HEK293 (cell line): ENCODE data around the gene EARS2.
A peak's percentile ranks its signal among the peaks of the same experiment; 100 is the strongest.

Source experiments
- CTCF ChIA-PET: fragments of 350-600 bp; formaldehyde crosslinking; extraction: SDS; loops from one replicate; lab custom pipeline; 2021; ENCODE audit warnings: antibody characterized with exemption; lab: Yijun Ruan, JAX
- POLR2A ChIA-PET: fragments of 300-600 bp; formaldehyde crosslinking; extraction: SDS; loops from one replicate; lab custom pipeline; 2020; ENCODE audit warnings: antibody characterized with exemption, inconsistent platforms; lab: Yijun Ruan, JAX
- H3K27ac ChIP-seq: fragments of 200-500 bp; sonication (Bioruptor generic); 2 replicates; pipeline ENCODE4 v1.5.1; 2014; ENCODE audit warnings: low read depth, low read length, control low read depth, inconsistent platforms; ENCODE audit errors: extremely low read depth
- H3K36me3 ChIP-seq, 2 experiments: fragments of 200-500 bp in 1 of 2; sonication (Bioruptor generic) in 1 of 2; 1 replicate in 1 of 2; 2 replicates in 1 of 2; pipeline ENCODE4 v1.5.1; 2014 to 2017; ENCODE audit warnings: inconsistent platforms in 2 of 2, low read length in 2 of 2; ENCODE audit not compliant: control insufficient read depth in 2 of 2, insufficient read depth in 1 of 2
- H3K4me1 ChIP-seq: fragments of 200-500 bp; sonication (Bioruptor generic); 2 replicates; pipeline ENCODE4 v1.5.1; 2014; ENCODE audit warnings: mild to moderate bottlenecking, low read length, inconsistent platforms; ENCODE audit not compliant: control insufficient read depth, insufficient read depth
- H3K4me3 ChIP-seq: 2 replicates; pipeline ENCODE4 v1.5.1; 2011; ENCODE audit warnings: low read depth, mild to moderate bottlenecking, control low read depth, low read length, moderate library complexity
- H3K9me3 ChIP-seq: fragments of 200-500 bp; sonication (Bioruptor generic); 2 replicates; pipeline ENCODE4 v1.5.1; 2014; ENCODE audit warnings: low read depth, low read length, inconsistent platforms; ENCODE audit not compliant: control insufficient read depth, insufficient read depth
- MZF1 ChIP-seq: fragments of 450-650 bp; formaldehyde crosslinking; IDR thresholded peaks from 2 replicates; pipeline ENCODE4 v1.5.1; 2017; ENCODE audit warnings: missing biosample characterization, missing genetic modification characterization, borderline replicate concordance
- PRDM2 ChIP-seq: fragments of 450-650 bp; formaldehyde crosslinking; IDR thresholded peaks from 2 replicates; pipeline ENCODE4 v1.5.1; 2016; ENCODE audit warnings: missing biosample characterization, missing genetic modification characterization, borderline replicate concordance
- SCRT1 ChIP-seq: fragments of 450-650 bp; formaldehyde crosslinking; IDR thresholded peaks from 2 replicates; pipeline ENCODE4 v1.5.1; 2016; ENCODE audit warnings: missing biosample characterization, missing genetic modification characterization, borderline replicate concordance
- SCRT2 ChIP-seq: fragments of 450-650 bp; formaldehyde crosslinking; IDR thresholded peaks from 2 replicates; pipeline ENCODE4 v1.5.1; 2016; ENCODE audit warnings: missing biosample characterization, missing genetic modification characterization
- ZBTB17 ChIP-seq: fragments of 450-650 bp; formaldehyde crosslinking; IDR thresholded peaks from 2 replicates; pipeline ENCODE4 v1.5.1; 2016; ENCODE audit warnings: missing biosample characterization, missing genetic modification characterization
- ZNF169 ChIP-seq: fragments of 450-650 bp; formaldehyde crosslinking; IDR thresholded peaks from 2 replicates; pipeline ENCODE4 v1.5.1; 2016; ENCODE audit warnings: missing biosample characterization, missing genetic modification characterization
- ZNF202 ChIP-seq: fragments of 450-650 bp; formaldehyde crosslinking; IDR thresholded peaks from 2 replicates; pipeline ENCODE4 v1.5.1; 2016; ENCODE audit warnings: missing biosample characterization, missing genetic modification characterization, borderline replicate concordance
- ZNF366 ChIP-seq: fragments of 450-650 bp; formaldehyde crosslinking; conservative IDR thresholded peaks from 2 replicates; pipeline ENCODE4 v1.5.1; 2016; ENCODE audit warnings: missing biosample characterization, missing genetic modification characterization
- ZNF416 ChIP-seq: fragments of 450-650 bp; formaldehyde crosslinking; IDR thresholded peaks from 2 replicates; pipeline ENCODE4 v1.5.1; 2016; ENCODE audit warnings: missing biosample characterization, missing genetic modification characterization
- ZNF558 ChIP-seq: fragments of 450-650 bp; formaldehyde crosslinking; IDR thresholded peaks from 2 replicates; pipeline ENCODE4 v1.5.1; 2016; ENCODE audit warnings: missing biosample characterization, missing genetic modification characterization
- ZNF629 ChIP-seq: fragments of 450-650 bp; formaldehyde crosslinking; IDR thresholded peaks from 2 replicates; pipeline ENCODE4 v1.5.1; 2017; ENCODE audit warnings: missing biosample characterization, missing genetic modification characterization
- ZNF639 ChIP-seq: fragments of 450-650 bp; formaldehyde crosslinking; IDR thresholded peaks from 2 replicates; pipeline ENCODE4 v1.5.1; 2016; ENCODE audit warnings: missing biosample characterization, missing genetic modification characterization
- ZNF792 ChIP-seq: fragments of 450-650 bp; formaldehyde crosslinking; IDR thresholded peaks from 2 replicates; pipeline ENCODE4 v1.5.1; 2016; ENCODE audit warnings: missing biosample characterization, missing genetic modification characterization
- ZSCAN5A ChIP-seq: fragments of 450-650 bp; formaldehyde crosslinking; IDR thresholded peaks from 2 replicates; pipeline ENCODE4 v1.5.1; 2016; ENCODE audit warnings: missing biosample characterization, missing genetic modification characterization

Gene EARS2

GRCh38 chr16:23534868-23535860 lies 22.0 kb downstream of the EARS2 start (continued):
- no peak for TF ChIP-seq ZNF639 (tag by site-specific recombination)
- no peak for TF ChIP-seq MZF1
- no peak for TF ChIP-seq ZNF629
- no peak for TF ChIP-seq ZNF366 (tag by site-specific recombination)
- no peak for TF ChIP-seq ZNF416 (tag by site-specific recombination)
- TF ChIP-seq PRDM2 (tag by site-specific recombination) = no peak
- TF ChIP-seq ZBTB17 (tag by site-specific recombination) = no peak
- TF ChIP-seq ZNF169 = no peak
- TF ChIP-seq ZNF792 = no peak
- TF ChIP-seq ZSCAN5A (tag by site-specific recombination) = no peak
- TF ChIP-seq ZNF558 (tag by site-specific recombination) = no peak

GRCh38 chr16:23532448-23532847 lies 24.7 kb downstream of the EARS2 start:
- TF ChIP-seq SCRT2 (tag by site-specific recombination) (peak; percentile 79), ZNF202 (tag by site-specific recombination) (no peak), SCRT1 (tag by site-specific recombination) (peak; percentile 80)
- Histone ChIP-seq H3K36me3 (peaks cover 12 to 76% of the 10 kb centered on the region in 2 experiments; a peak in 2 of 3 replicates), H3K27ac (no peak overlapping the region), H3K4me1 (no peaks in the 10 kb centered on the region), H3K9me3 (no peaks in the 10 kb centered on the region), H3K4me3 (no peak overlapping the region)
- CTCF ChIA-PET = no interaction called here
- POLR2A ChIA-PET = no interaction called here
